GM21723 (cell line): Measurements from ENCODE around the gene VAV3.
A peak's percentile ranks its signal among the peaks of the same experiment; 100 is the strongest.

Source experiments
- ATAC-seq: cut with Tn5 transposase; IDR thresholded peaks from one replicate; pipeline ENCODE4 v1.9.1; 2021; ENCODE audit warnings: mild to moderate bottlenecking, moderate library complexity; ENCODE audit not compliant: unreplicated experiment

VAV3 gene

DNA sequence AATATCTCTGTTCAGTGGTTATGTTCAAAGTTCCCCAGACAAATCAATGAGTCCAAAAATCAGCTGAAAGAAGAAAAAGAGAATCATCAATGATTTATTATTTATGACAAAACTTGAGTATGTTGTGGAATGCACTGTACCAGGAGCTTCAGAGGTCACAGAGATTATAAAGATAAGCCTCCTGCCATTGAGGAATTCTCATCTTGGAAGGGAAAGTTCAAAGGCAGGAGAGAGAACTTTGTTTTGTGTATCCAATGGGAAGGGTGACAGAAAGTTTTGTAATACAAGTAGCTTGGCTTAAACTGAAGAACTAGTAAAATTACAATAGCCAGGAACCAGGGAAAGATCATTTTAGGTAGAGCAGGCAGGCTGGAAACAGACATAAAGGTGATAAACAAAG, 367.7 kb downstream of the VAV3 start:
- no peak for ATAC-seq

- ATAC-seq = no peak
Observed at GRCh38 chr1:107594536-107594935, 370.4 kb downstream of the VAV3 start.

DNA sequence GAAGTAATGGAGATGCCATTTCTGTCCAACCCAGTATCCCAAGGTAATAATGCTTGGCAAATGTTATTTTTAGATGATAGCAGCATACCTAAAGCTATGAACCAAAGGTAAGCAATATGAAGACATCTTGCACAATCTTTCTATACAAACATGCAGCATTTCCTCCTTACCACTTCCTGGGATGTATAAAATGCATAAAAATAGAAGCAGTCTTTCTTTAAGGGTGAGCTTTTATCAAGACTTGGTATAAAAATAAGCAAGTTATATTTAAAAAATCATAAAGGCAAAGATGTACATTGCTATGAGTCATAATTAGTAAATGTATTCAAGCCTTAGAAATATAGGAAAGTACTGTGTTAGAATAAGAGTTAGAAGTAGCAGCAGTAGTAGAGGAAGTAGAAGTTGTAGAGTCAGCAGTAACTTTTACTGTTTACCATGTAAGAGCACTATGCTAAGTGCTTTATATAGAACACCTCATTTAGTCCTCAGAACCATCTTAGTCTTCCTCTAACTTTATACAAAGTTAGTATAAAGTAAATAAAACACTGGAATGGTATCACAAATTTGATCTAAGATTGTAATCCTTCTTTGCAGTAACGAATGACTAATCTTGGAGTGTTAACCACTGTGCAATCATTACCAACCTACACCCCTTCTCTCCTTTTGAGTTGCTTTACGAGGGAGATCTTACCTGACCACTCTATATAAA, 371.3 kb downstream of the VAV3 start:
- ATAC-seq = no peak

- ATAC-seq = peak; percentile 59
Observed at GRCh38 chr1:107590900-107591622, 373.9 kb downstream of the VAV3 start.

DNA sequence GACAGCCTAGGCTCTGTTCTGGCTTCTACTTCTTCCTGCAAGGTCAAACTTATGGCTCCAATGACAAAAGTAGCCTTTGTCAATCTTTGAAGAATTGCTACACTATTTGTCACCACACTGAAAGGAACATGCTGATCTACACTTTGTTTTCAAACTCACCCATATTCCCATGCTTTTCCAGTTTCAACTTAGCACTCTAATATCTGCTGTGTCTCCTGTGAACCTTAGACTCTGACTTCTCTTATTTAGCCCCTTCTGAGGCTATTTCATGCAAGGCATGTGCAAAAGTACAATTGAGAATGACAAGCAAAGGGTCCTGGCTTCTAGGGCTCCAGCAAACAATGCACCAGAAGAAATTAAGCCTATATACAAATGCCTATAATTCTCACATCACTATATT, 374.9 kb downstream of the VAV3 start:
- ATAC-seq = no peak

DNA sequence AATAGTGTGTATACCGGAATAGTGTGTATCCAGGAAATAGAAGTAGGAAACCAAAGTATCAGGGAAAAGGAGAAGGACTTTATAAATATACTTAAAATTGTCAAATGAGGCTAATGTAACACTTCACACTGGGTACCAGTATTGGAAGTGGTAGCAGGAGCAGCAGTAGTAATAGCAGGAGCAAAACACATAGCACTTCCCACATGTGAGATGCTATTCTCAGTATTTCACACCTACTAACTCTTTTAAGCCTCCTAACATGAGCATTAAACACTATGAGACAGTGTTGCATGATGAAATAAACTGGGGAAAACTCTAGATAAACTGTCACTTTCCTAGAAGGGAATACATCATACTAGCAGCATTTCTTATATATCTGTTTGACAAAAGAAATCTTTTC, 376.7 kb downstream of the VAV3 start:
- ATAC-seq = no peak

DNA sequence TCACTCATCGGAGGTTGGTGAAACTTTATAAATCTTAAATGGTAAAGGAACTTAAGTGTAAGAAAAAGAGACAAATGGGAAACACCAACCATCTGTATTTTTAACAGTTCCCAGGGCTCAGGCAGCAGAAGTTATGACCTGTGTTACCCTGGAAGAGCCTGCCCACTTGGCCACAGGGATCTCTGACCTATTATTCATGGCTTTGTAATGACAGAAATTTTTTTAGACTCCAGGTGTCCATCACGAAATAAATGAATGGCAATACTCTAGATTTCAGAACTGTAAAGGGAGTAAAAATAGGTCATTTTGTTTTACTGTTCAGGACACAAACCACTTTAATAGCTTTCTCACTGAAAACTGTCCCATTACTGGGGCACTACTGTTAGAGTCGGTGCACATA, 389.8 kb downstream of the VAV3 start:
- ATAC-seq = no peak

GRCh38 chr1:107574044-107574443, 390.9 kb downstream of the VAV3 start:
- no peak for ATAC-seq

GRCh38 chr1:107572674-107573211, 392.2 kb downstream of the VAV3 start:
- no peak for ATAC-seq

- ATAC-seq = no peak
Observed at GRCh38 chr1:107570768-107571167, 394.2 kb downstream of the VAV3 start.

DNA sequence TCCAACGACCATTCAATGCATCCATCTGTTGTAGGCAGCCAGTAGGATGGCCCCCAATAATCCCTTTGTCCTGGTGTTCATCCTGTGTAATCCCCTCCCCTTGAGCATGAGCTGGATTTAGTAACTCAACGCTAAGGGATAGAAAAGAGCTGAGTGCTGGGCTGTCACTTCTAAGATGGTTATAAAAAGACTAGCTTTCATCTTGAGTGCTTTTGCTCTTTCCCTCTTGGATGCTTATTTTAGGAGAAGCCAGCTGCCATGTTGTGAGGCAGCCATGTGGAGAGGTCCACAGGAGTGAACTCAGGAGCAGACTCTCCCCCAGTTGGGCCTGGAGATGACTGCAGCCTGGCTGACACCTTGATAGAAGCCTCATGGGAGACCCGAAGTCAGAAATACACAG, 401.5 kb downstream of the VAV3 start:
- no peak for ATAC-seq

GRCh38 chr1:107559881-107560280, 405.1 kb downstream of the VAV3 start:
- no peak for ATAC-seq

- ATAC-seq = no peak
Observed at GRCh38 chr1:107557095-107557494, 407.9 kb downstream of the VAV3 start.

GRCh38 chr1:107555578-107555977, 409.4 kb downstream of the VAV3 start:
- no peak for ATAC-seq

DNA sequence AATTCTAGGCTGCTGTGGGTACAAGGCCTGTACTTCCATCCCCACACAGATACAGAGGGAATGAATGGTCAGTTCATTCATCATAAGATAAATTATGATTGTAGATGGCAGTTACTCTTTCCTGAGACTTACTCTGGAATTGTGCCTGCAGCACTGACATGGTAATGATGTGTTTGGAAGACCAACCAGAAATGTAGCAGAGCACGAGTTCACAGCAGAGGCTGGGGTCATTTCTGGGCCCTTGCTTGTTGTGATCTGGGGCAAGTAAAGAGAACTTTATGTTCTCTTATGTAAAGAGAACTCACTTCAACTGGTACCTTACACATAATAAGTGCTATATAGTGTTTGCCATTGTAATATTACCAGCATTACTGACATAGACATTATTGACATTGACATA, 412.2 kb downstream of the VAV3 start:
- ATAC-seq = no peak

- ATAC-seq = no peak
Observed at GRCh38 chr1:107551456-107551855, 413.5 kb downstream of the VAV3 start.

DNA sequence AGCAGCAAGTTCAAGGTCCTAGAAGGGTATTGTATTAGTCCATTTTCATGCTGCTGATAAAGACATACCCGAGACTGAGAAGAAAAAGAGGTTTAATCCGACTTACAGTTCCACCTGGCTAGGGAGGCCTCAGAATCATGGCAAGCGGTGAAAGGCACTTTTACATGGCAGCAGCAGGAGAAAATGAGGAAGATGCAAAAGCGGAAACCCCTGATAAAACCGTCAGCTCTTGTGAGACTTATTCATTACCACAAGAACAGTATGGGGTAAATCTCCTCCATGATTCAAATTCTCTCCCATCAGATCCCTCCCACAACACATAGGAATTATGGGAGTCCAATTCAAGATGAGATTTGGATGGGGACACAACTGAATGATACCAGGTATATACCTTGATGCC, 414.6 kb downstream of the VAV3 start:
- ATAC-seq = no peak

DNA sequence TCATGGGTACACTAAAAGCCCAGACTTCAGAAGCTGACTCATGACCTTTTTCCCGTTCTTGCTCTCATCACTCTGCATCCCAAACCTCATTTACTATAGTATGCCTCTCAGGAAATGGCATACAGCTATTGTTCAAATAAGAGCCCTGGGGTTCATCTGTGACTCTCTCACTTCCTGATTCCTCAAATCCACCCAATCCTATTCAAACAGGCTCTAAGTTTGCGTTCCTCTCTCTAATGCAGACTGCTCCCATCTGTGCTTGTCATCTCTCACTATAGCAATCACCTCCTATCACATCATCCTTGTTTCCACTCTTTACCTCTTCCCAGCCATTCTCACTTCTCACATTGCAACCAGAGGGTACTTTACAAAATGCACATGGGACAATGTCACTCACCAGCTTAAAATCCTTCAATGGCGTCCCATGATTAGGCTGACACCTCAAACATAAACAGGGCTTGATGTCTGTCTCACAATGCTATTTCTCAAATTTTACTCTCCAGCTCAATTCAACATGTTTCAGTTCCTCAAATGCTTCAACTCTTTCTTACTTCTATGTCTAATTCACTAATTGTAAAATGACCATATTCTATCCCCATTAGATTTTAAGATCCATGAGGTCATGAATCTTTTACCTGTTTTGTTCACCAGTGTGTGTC, 415.7 kb downstream of the VAV3 start:
- ATAC-seq = no peak

GRCh38 chr1:107548276-107548675, 416.7 kb downstream of the VAV3 start:
- ATAC-seq = no peak

- ATAC-seq = no peak
Observed at GRCh38 chr1:107547363-107548155, 417.4 kb downstream of the VAV3 start.

DNA sequence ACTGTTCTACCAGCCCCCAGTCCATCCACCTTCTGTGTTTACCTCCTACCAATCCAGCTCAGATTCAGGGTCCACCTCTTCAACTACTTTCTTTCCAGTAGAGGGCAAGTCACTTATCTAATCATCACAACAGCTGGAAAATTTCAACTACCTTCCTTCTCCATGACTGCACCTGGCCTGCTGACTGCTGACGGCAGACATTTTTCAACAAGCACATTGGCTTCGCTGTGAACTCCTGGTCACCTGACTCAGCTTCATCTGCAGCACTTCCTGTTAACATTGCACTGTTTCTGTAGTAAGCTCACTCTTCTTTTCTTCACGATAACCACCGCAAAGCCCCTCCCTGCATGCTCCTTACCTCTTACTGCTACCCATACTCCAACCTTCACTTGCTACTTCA, 418.4 kb downstream of the VAV3 start:
- no peak for ATAC-seq
